ENCODE data around the gene EPS8L2. TPM values are rescaled to one million over a fixed set of nuclear protein-coding genes. Genes with fewer than 3 reads are reported as not detected.

EPS8L2 gene
- total RNA-seq, 1 donor from 2014 or later, result 2.6 TPM

DNA sequence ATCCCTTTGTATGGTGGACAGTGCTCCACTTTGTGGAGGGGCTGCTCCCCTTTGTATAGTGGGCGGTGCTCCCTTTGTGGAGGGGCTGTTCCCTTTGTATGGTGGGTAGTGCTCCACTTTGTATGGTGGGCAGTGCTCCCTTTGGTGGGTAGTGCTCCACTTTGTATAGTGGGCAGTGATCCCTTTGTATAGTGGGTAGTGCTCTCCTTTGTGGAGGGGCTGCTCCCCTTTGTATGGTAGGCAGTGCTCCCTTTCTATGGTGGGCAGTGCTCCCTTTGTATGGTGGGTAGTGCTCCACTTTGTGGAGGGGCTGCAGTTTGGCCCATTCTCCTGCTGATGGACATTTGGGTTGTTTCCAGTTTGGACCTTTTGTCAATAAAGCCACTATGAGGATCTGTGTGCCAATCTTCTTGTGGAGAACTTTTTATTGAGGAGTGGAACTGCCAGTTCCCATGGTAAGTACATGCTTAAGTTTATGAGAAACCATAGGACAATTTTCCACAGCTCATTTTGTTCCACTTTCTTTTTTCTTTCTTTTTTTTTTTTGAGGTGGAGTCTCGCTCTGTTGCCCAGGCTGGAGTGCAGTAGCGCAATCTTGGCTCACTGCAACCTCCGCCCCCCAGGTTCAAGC lies 36.7 kb downstream of the EPS8L2 start:
- H3K36me3 Mint-ChIP-seq (ENCODE audit: low read depth), result no peaks in the 10 kb centered on the region
- no peaks in the 10 kb centered on the region for H3K9me3 Mint-ChIP-seq
- H3K4me1 Mint-ChIP-seq, result peaks cover 14% of the 10 kb centered on the region
- H3K27me3 Mint-ChIP-seq (ENCODE audit: low read depth), result peaks cover 3% of the 10 kb centered on the region
- H3K4me3 Mint-ChIP-seq, result no peak overlapping the region
- no peak overlapping the region for H3K27ac Mint-ChIP-seq (ENCODE audit: unreplicated experiment)
- no peak for DNase-seq (ENCODE audit: low read depth, low spot score)
- TF ChIP-seq CTCF (conservative IDR thresholded peaks at IDR 0.05), result no peak

GRCh38 chr11:745428-745827 lies 39.4 kb downstream of the EPS8L2 start:
- Mint-ChIP-seq H3K9me3 (no peaks in the 10 kb centered on the region), H3K4me3 (peak overlapping the region; percentile 78), H3K27me3 (ENCODE audit: low read depth) (no peaks in the 10 kb centered on the region), H3K27ac (ENCODE audit: unreplicated experiment) (no peak overlapping the region), H3K36me3 (ENCODE audit: low read depth) (no peaks in the 10 kb centered on the region), H3K4me1 (peaks cover 20% of the 10 kb centered on the region)
- DNase-seq (ENCODE audit: low read depth, low spot score), result no peak
- TF ChIP-seq CTCF (conservative IDR thresholded peaks at IDR 0.05), result no peak

- Mint-ChIP-seq H3K27ac (ENCODE audit: unreplicated experiment) (no peak overlapping the region), H3K4me1 (peaks cover 20% of the 10 kb centered on the region), H3K36me3 (ENCODE audit: low read depth) (no peaks in the 10 kb centered on the region), H3K27me3 (ENCODE audit: low read depth) (no peaks in the 10 kb centered on the region), H3K9me3 (no peaks in the 10 kb centered on the region), H3K4me3 (peak overlapping the region; percentile 89)
- DNase-seq (ENCODE audit: low read depth, low spot score), result peak; percentile 25
- TF ChIP-seq CTCF (conservative IDR thresholded peaks at IDR 0.05), result no peak
These were observed 40.5 kb downstream of the EPS8L2 start for GRCh38 chr11:746289-747157.

- H3K9me3 Mint-ChIP-seq, result no peaks in the 10 kb centered on the region
- no peak within 1 kb of the TSS for H3K27ac Mint-ChIP-seq (ENCODE audit: unreplicated experiment)
- DNase-seq (ENCODE audit: low read depth, low spot score), result peak; percentile 91
- H3K27me3 Mint-ChIP-seq (ENCODE audit: low read depth), result no peaks in the 10 kb centered on the region
- H3K36me3 Mint-ChIP-seq (ENCODE audit: low read depth), result no peaks in the 10 kb centered on the region
- peak within 1 kb of the TSS; percentile 91 for H3K4me3 Mint-ChIP-seq
- peaks cover 20% of the 10 kb centered on the region for H3K4me1 Mint-ChIP-seq
- peak; percentile 33 for TF ChIP-seq CTCF (conservative IDR thresholded peaks at IDR 0.05)
These were observed 41.4 kb downstream of the EPS8L2 start, which contains the start of gene TALDO1 for GRCh38 chr11:747158-748006. Gene TALDO1 (plus strand): TSS chr11:747464. CDS start chr11:747482, 18 bp downstream.

- Mint-ChIP-seq H3K36me3 (ENCODE audit: low read depth) (no peaks in the 10 kb centered on the region), H3K9me3 (no peaks in the 10 kb centered on the region), H3K4me1 (peaks cover 20% of the 10 kb centered on the region), H3K4me3 (peak overlapping the region; percentile 91), H3K27ac (ENCODE audit: unreplicated experiment) (no peak overlapping the region), H3K27me3 (ENCODE audit: low read depth) (no peaks in the 10 kb centered on the region)
- no peak for DNase-seq (ENCODE audit: low read depth, low spot score)
- TF ChIP-seq CTCF (conservative IDR thresholded peaks at IDR 0.05), result no peak
These were observed 42.0 kb downstream of the EPS8L2 start for GRCh38 chr11:748007-748359.
